Measurements from ENCODE around the gene IQGAP1.

DNA sequence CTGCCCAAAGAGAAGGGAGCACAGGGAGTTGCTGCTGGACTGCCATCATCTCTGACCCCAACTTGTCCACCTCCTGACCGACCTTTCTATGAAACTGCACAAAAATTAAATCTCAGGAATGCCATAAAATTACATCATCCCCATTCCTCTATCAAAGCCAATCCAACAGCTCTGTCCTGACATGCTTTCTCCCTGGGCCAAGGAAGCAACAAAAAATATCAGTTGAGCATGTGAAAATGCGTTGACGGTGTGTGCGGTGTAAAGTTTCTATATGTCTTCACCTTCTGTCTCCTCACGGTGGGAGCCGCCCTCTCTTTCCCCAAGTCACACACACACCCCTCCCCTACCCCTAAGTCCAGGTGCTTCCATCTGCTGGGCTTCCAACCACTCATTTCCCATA, 39.6 kb upstream of the IQGAP1 start:
- TF ChIP-seq, protein P1, sequence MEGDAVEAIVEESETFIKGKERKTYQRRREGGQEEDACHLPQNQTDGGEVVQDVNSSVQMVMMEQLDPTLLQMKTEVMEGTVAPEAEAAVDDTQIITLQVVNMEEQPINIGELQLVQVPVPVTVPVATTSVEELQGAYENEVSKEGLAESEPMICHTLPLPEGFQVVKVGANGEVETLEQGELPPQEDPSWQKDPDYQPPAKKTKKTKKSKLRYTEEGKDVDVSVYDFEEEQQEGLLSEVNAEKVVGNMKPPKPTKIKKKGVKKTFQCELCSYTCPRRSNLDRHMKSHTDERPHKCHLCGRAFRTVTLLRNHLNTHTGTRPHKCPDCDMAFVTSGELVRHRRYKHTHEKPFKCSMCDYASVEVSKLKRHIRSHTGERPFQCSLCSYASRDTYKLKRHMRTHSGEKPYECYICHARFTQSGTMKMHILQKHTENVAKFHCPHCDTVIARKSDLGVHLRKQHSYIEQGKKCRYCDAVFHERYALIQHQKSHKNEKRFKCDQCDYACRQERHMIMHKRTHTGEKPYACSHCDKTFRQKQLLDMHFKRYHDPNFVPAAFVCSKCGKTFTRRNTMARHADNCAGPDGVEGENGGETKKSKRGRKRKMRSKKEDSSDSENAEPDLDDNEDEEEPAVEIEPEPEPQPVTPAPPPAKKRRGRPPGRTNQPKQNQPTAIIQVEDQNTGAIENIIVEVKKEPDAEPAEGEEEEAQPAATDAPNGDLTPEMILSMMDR (IDR thresholded peaks at IDR 0.05), result no peak
- TF ChIP-seq POLR2A (IDR thresholded peaks at IDR 0.05), result no peak
